ENCODE data around the gene OMG. TPM values are rescaled to one million over a fixed set of nuclear protein-coding genes. Genes with fewer than 3 reads are reported as not detected.
A peak's percentile ranks its signal among the peaks of the same experiment; 100 is the strongest.
"Not testable (repeated sequence)": the region's sequence is repeated elsewhere in the genome, so short reads cannot be mapped to it uniquely, and the experiment has no call there.

Gene OMG
- total RNA-seq, 1 donor from 2014 or later, result not detected

GRCh38 chr17:31310886-31311285 lies 13.8 kb upstream of the OMG start:
- intact Hi-C loops (cut with DNase I), result no loop called here
- ATAC-seq (ENCODE audit: poor library complexity) (no peak), DNase-seq (no peak)

- ATAC-seq (ENCODE audit: poor library complexity) (no peak), DNase-seq (no peak)
- intact Hi-C loops (cut with DNase I), result no loop called here
Observed at GRCh38 chr17:31310260-31310659, 13.2 kb upstream of the OMG start.

- DNase-seq, result no peak
- ATAC-seq (ENCODE audit: poor library complexity), result peak; percentile 32
- intact Hi-C loops (cut with DNase I), result no loop called here
Observed at GRCh38 chr17:31309556-31309955, 12.5 kb upstream of the OMG start.

- peak; percentile 38 for ATAC-seq (ENCODE audit: poor library complexity)
- intact Hi-C loops (cut with DNase I), result no loop called here
- no peak for DNase-seq
Observed at GRCh38 chr17:31308372-31309334, 11.6 kb upstream of the OMG start.

GRCh38 chr17:31307640-31308039 lies 10.6 kb upstream of the OMG start:
- intact Hi-C loops (cut with DNase I), result no loop called here

GRCh38 chr17:31299624-31300023 lies 2.6 kb upstream of the OMG start:
- intact Hi-C loops (cut with DNase I), result no loop called here

More at GRCh38 chr17:31307640-31308039, 10.6 kb upstream of the OMG start:
- ATAC-seq (ENCODE audit: poor library complexity), result no peak
- DNase-seq, result no peak

GRCh38 chr17:31296142-31296541 lies 897 bp downstream of the OMG start:
- DNase-seq (no peak), ATAC-seq (ENCODE audit: poor library complexity) (no peak)
- intact Hi-C loops (cut with DNase I), result no loop called here

More at GRCh38 chr17:31299624-31300023, 2.6 kb upstream of the OMG start:
- no peak for DNase-seq
- ATAC-seq (ENCODE audit: poor library complexity), result no peak

GRCh38 chr17:31295489-31295871 lies 1.6 kb downstream of the OMG start:
- intact Hi-C loops (cut with DNase I), result no loop called here
- DNase-seq, result no peak
- no peak for ATAC-seq (ENCODE audit: poor library complexity)

GRCh38 chr17:31294820-31295488 lies 2.1 kb downstream of the OMG start:
- no peak for DNase-seq
- intact Hi-C loops (cut with DNase I), result no loop called here
- no peak for ATAC-seq (ENCODE audit: poor library complexity)

- ATAC-seq (ENCODE audit: poor library complexity), result no peak
- no peak for DNase-seq
- intact Hi-C loops (cut with DNase I), result no loop called here
Observed at GRCh38 chr17:31294231-31294630, 2.8 kb downstream of the OMG start.

GRCh38 chr17:31293581-31293980 lies 3.5 kb downstream of the OMG start:
- intact Hi-C loops (cut with DNase I), result no loop called here
- ATAC-seq (ENCODE audit: poor library complexity) (no peak), DNase-seq (no peak)

- DNase-seq, result no peak
- no peak for ATAC-seq (ENCODE audit: poor library complexity)
- intact Hi-C loops (cut with DNase I), result no loop called here
Observed at GRCh38 chr17:31291820-31292219, 5.2 kb downstream of the OMG start.

- DNase-seq, result no peak
- intact Hi-C loops (cut with DNase I), result no loop called here
- ATAC-seq (ENCODE audit: poor library complexity), result no peak
Observed at GRCh38 chr17:31289790-31290189, 7.2 kb downstream of the OMG start.

- ATAC-seq (ENCODE audit: poor library complexity); intact Hi-C loops (cut with DNase I): not testable (repeated sequence)
Observed at GRCh38 chr17:31287932-31288331, 9.1 kb downstream of the OMG start.

GRCh38 chr17:31286587-31286986 lies 10.5 kb downstream of the OMG start:
- no peak for ATAC-seq (ENCODE audit: poor library complexity)
- intact Hi-C loops (cut with DNase I), result no loop called here
- DNase-seq, result no peak

More at GRCh38 chr17:31287932-31288331, 9.1 kb downstream of the OMG start:
- DNase-seq, result not testable (repeated sequence)

- intact Hi-C loops (cut with DNase I), result no loop called here
- DNase-seq (no peak), ATAC-seq (ENCODE audit: poor library complexity) (no peak)
Observed at GRCh38 chr17:31283841-31284240, 13.2 kb downstream of the OMG start.

GRCh38 chr17:31281061-31281460 lies 16.0 kb downstream of the OMG start:
- no peak for ATAC-seq (ENCODE audit: poor library complexity)
- no peak for DNase-seq
- intact Hi-C loops (cut with DNase I), result no loop called here

GRCh38 chr17:31279401-31279800 lies 17.6 kb downstream of the OMG start:
- DNase-seq (no peak), ATAC-seq (ENCODE audit: poor library complexity) (no peak)
- intact Hi-C loops (cut with DNase I), result no loop called here

- DNase-seq (no peak), ATAC-seq (ENCODE audit: poor library complexity) (no peak)
- intact Hi-C loops (cut with DNase I), result no loop called here
Observed at GRCh38 chr17:31275116-31275515, 21.9 kb downstream of the OMG start.

GRCh38 chr17:31274252-31274651 lies 22.8 kb downstream of the OMG start:
- ATAC-seq (ENCODE audit: poor library complexity) (peak; percentile 86), DNase-seq (no peak)
- intact Hi-C loops (cut with DNase I), result no loop called here

Measured in Right ventricle myocardium superior (tissue), 1 donor.